ENCODE results near the gene HDGF. TPM values are rescaled to one million over a fixed set of nuclear protein-coding genes. Genes with fewer than 3 reads are reported as not detected.
A peak's percentile ranks its signal among the peaks of the same experiment; 100 is the strongest.

Gene HDGF
- total and polyA plus RNA-seq, 4 experiments from 2014 or later: 23.8 to 97.0 (median 71.3) TPM

DNA sequence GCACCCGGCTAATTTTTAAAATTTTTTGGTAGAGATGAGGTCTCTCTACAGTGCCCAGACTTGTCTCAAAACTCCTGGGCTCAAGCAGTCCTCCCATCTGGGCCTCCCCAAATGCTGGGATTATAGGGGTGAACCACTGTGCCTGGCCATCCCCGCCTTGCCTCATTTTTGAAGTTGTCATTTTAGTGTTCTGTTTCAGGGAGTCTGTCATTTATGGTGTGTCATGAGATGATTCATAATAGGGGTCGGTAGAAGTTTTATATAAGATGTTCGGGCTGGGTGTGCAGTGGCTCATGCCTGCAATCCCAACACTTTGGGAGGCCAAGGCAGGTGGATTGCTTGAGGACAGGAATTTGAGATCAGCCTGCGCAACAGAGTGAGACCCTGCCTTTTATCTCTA lies 24.3 kb upstream of the HDGF start:
- Histone ChIP-seq H3K36me3 (ENCODE audit: insufficient read depth, low read length) (peaks cover 17% of the 10 kb centered on the region), H3K4me1 (ENCODE audit: insufficient read depth, low read length) (peaks cover 47% of the 10 kb centered on the region), H3K27me3 (ENCODE audit: insufficient read depth, low read length) (no peaks in the 10 kb centered on the region), H3K9me3 (ENCODE audit: control insufficient read depth in 1 of 2, low read length in 2 of 2) (no peaks in the 10 kb centered on the region), H3K4me3 (ENCODE audit: low read length in 2 of 2) (no peak overlapping the region), H3K27ac (ENCODE audit: low read depth, low read length) (no peak overlapping the region)
- no peak for DNase-seq
- H3K27ac Mint-ChIP-seq: peak overlapping the region in 3 of 7 donors; percentile 5 to 38 (median 6)
- H3K9me3 Mint-ChIP-seq: no peaks in the 10 kb centered on the region
- H3K36me3 Mint-ChIP-seq: peaks cover 22 to 25% of the 10 kb centered on the region in 2 donors
- H3K27me3 Mint-ChIP-seq: no peaks in the 10 kb centered on the region
- H3K4me1 Mint-ChIP-seq: peaks cover 34 to 56% (median 48%) of the 10 kb centered on the region in 4 donors
- POLR2A ChIA-PET (ENCODE audit: partially characterized antibody): no interaction called here
- H3K4me3 Mint-ChIP-seq: peak overlapping the region in 2 of 8 donors; percentile 0 to 1
- CTCF ChIA-PET (ENCODE audit: partially characterized antibody): interaction anchor here (1.4 to 2.1 kb wide), 2 partner anchors 16 to 49 kb away, joined by 4 to 7 read pairs; no protein-coding TSS in a partner anchor
- intact Hi-C loops (cut with micrococcal nuclease): no loop called here

DNA sequence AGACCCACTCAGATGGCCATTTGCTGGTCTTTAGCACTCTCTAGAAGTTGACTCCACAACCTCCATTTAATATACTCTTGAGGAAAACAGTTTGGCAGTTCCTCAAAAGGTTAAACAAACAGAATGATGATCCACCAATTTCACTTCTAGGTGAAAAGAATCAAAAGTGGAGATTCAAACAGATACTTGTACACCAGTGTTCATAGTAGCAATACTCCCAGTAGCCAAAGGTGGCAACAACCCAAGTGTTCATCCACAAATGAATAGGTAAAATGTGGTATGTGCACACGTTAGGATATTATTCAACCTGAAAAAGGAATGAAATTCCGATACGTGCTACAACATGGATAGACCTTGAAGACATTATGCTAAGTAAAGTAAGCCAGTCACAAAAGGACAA lies 22.1 kb upstream of the HDGF start:
- no peak overlapping the region for H3K4me3 ChIP-seq (ENCODE audit: low read length in 2 of 2)
- peaks cover 64% of the 10 kb centered on the region for H3K4me1 ChIP-seq (ENCODE audit: insufficient read depth, low read length)
- no peaks in the 10 kb centered on the region for H3K9me3 Mint-ChIP-seq
- H3K27me3 Mint-ChIP-seq: no peaks in the 10 kb centered on the region
- H3K27ac ChIP-seq (ENCODE audit: low read depth, low read length): no peak overlapping the region
- intact Hi-C loops (cut with micrococcal nuclease): no loop called here
- no peak for DNase-seq
- CTCF ChIA-PET (ENCODE audit: partially characterized antibody): interaction anchor here (0.7 to 2.1 kb wide), 3 partner anchors 40 to 119 kb away, joined by 3 to 7 read pairs (median 3); no protein-coding TSS in a partner anchor
- no peaks in the 10 kb centered on the region for H3K9me3 ChIP-seq (ENCODE audit: control insufficient read depth in 1 of 2, low read length in 2 of 2)
- POLR2A ChIA-PET (ENCODE audit: partially characterized antibody): interaction anchor here (0.9 kb wide), 1 partner anchor 22 kb away, joined by 3 read pairs; the partner anchor contains the start of gene HDGF
- peak overlapping the region in 1 of 8 donors; percentile 50 for H3K4me3 Mint-ChIP-seq
- H3K27ac Mint-ChIP-seq: peak overlapping the region in 3 of 7 donors; percentile 46 to 91 (median 58)
- peaks cover 44 to 75% (median 65%) of the 10 kb centered on the region in 4 donors for H3K4me1 Mint-ChIP-seq
- H3K27me3 ChIP-seq (ENCODE audit: insufficient read depth, low read length): no peaks in the 10 kb centered on the region
- H3K36me3 Mint-ChIP-seq: peaks cover 32 to 38% of the 10 kb centered on the region in 2 donors
- H3K36me3 ChIP-seq (ENCODE audit: insufficient read depth, low read length): peaks cover 17% of the 10 kb centered on the region

DNA sequence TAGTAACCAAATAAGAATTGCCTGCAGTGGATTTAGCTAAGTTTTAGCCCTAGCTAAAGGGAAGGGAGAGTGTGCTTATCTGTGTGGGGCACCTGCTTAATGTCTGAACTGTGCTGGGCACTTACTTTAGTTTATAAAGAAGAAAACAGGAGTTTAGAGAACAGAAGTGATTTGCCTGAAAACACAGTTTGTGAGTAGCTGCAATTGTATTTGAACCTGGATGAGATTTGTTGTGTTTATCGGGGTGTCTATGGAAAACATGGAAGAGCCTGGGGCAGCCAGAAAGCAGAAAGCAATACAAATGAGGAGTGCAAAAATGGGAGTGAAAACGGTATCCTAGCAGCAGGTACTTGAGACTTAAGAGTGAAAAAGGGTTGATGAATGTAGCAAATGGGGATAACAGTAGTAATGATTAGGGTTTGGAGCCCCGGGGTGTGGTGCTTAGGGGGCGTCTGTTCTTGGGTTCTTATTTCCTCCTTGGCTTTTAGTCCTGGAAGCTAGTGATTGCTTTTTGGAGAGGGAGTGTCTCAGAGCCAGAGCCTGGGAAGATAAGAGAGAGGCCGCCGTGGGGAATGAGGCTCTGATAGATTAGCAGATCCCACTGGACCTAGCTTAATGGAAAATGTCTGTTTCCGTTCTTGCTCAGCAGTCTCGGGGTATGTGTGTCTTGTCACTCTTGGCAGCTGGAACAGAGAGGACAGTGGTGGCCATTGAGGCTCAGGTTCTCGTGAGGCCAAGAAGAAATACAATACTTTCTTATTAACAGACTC lies 21.4 kb upstream of the HDGF start:
- Mint-ChIP-seq H3K36me3 (peaks cover 32 to 38% of the 10 kb centered on the region in 2 donors), H3K27ac (peak overlapping the region in 5 of 7 donors; percentile 6 to 63 (median 31)), H3K4me1 (peaks cover 43 to 77% (median 65%) of the 10 kb centered on the region in 4 donors), H3K9me3 (no peaks in the 10 kb centered on the region), H3K4me3 (no peak overlapping the region), H3K27me3 (no peaks in the 10 kb centered on the region)
- no peaks in the 10 kb centered on the region for H3K9me3 ChIP-seq (ENCODE audit: control insufficient read depth in 1 of 2, low read length in 2 of 2)
- H3K4me3 ChIP-seq (ENCODE audit: low read length in 2 of 2): no peak overlapping the region
- DNase-seq: no peak
- CTCF ChIA-PET (ENCODE audit: partially characterized antibody): interaction anchor here (0.7 to 8.7 kb wide), 6 partner anchors 41 to 149 kb away, joined by 3 to 91 read pairs (median 4); partner anchors contain the start of genes ISG20L2, METTL25B and NTRK1
- peaks cover 71% of the 10 kb centered on the region for H3K4me1 ChIP-seq (ENCODE audit: insufficient read depth, low read length)
- peaks cover 17% of the 10 kb centered on the region for H3K36me3 ChIP-seq (ENCODE audit: insufficient read depth, low read length)
- no peak overlapping the region for H3K27ac ChIP-seq (ENCODE audit: low read depth, low read length)
- POLR2A ChIA-PET (ENCODE audit: partially characterized antibody): interaction anchor here (0.9 to 1.2 kb wide), 2 partner anchors 21 to 32 kb away, joined by 3 read pairs; partner anchors contain the start of genes HDGF and MRPL24
- H3K27me3 ChIP-seq (ENCODE audit: insufficient read depth, low read length): no peaks in the 10 kb centered on the region
- intact Hi-C loops (cut with micrococcal nuclease): no loop called here

DNA sequence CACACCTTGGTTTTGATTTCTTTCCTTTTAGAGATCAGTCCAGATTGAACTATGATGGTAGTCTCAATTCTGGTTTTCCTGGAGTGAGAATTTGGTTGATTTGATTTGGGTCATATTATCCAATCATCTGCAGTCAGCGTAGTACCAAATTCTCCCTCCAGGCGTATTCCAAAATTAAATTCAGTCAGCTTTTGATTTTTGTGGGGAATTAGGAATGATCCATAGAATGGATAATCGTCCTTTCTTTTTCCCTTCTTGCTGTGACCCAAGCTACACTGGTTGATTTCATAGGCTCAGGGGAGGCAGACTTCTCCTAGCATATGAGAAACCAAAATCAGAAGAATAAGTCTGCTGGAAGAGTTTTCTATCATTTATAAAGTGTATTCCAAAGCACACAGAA lies 20.7 kb upstream of the HDGF start:
- Mint-ChIP-seq H3K36me3 (peaks cover 32 to 36% of the 10 kb centered on the region in 2 donors), H3K27ac (peak overlapping the region in 2 of 7 donors; percentile 60 to 73), H3K4me1 (peaks cover 38 to 70% (median 59%) of the 10 kb centered on the region in 4 donors), H3K4me3 (no peak overlapping the region), H3K27me3 (no peaks in the 10 kb centered on the region), H3K9me3 (no peaks in the 10 kb centered on the region)
- H3K36me3 ChIP-seq (ENCODE audit: insufficient read depth, low read length): peaks cover 17% of the 10 kb centered on the region
- H3K27ac ChIP-seq (ENCODE audit: low read depth, low read length): no peak overlapping the region
- H3K9me3 ChIP-seq (ENCODE audit: control insufficient read depth in 1 of 2, low read length in 2 of 2): no peaks in the 10 kb centered on the region
- ChIA-PET CTCF (ENCODE audit: partially characterized antibody) (interaction anchor here (0.7 to 8.7 kb wide), 4 partner anchors 44 to 148 kb away, joined by 3 to 91 read pairs (median 6); partner anchors contain the start of genes ISG20L2, METTL25B and NTRK1), POLR2A (ENCODE audit: partially characterized antibody) (interaction anchor here (1.2 kb wide), 1 partner anchor 31 kb away, joined by 3 read pairs; the partner anchor contains the start of gene MRPL24)
- no peaks in the 10 kb centered on the region for H3K27me3 ChIP-seq (ENCODE audit: insufficient read depth, low read length)
- intact Hi-C loops (cut with micrococcal nuclease): no loop called here
- H3K4me1 ChIP-seq (ENCODE audit: insufficient read depth, low read length): peaks cover 66% of the 10 kb centered on the region
- no peak for DNase-seq
- H3K4me3 ChIP-seq (ENCODE audit: low read length in 2 of 2): no peak overlapping the region

DNA sequence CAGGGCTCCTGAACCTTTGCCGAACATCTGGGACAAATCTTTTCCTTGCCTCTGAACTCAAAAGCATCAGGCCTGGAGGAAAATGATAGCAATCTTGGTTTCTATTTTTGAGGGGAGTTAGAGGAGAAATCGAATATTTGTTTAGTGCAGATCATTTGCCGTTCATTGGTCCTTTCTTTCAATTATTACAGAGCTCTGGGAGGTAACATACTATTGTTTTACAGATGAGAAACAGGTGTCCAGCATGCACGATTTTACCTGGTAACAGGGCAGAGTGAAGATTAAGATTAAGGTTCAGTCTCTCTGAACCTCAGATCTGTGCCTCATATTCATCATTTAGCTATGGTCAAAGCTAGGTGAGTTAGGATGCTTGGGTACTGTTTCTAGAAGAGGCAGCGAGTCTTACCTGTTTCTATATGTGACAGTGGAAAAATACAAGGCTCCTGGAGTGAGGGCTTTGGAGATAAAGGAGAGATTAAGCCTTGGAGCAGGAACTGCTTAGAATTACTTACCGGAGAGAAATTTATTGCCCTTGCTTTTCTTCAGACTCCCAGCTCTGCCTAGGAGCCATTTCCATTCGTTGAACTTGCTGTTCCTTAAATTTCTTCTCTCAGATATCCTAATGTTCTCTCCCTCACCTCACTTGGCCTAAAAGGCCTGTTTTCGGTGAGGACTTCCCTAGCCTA lies 17.3 kb upstream of the HDGF start:
- Histone ChIP-seq H3K36me3 (ENCODE audit: insufficient read depth, low read length) (peaks cover 17% of the 10 kb centered on the region), H3K9me3 (ENCODE audit: control insufficient read depth in 1 of 2, low read length in 2 of 2) (no peaks in the 10 kb centered on the region), H3K4me1 (ENCODE audit: insufficient read depth, low read length) (peaks cover 62% of the 10 kb centered on the region), H3K27me3 (ENCODE audit: insufficient read depth, low read length) (no peaks in the 10 kb centered on the region), H3K4me3 (ENCODE audit: low read length in 2 of 2) (peak overlapping the region; percentile 98 to 99), H3K27ac (ENCODE audit: low read depth, low read length) (peak overlapping the region; percentile 98)
- no peak for DNase-seq
- CTCF ChIA-PET (ENCODE audit: partially characterized antibody): interaction anchor here (0.7 to 8.7 kb wide), 8 partner anchors 11 to 92 kb away, joined by 3 to 91 read pairs (median 3); partner anchors contain the start of genes ISG20L2, METTL25B, MRPL24 and NTRK1
- H3K9me3 Mint-ChIP-seq: no peaks in the 10 kb centered on the region
- intact Hi-C loops (cut with micrococcal nuclease): no loop called here
- H3K27ac Mint-ChIP-seq: no peak overlapping the region
- H3K4me3 Mint-ChIP-seq: peak overlapping the region in 1 of 8 donors; percentile 80
- no peaks in the 10 kb centered on the region for H3K27me3 Mint-ChIP-seq
- H3K4me1 Mint-ChIP-seq: peaks cover 36 to 54% (median 49%) of the 10 kb centered on the region in 4 donors
- POLR2A ChIA-PET (ENCODE audit: partially characterized antibody): interaction anchor here (1.3 to 4.7 kb wide), 4 partner anchors 17 to 41 kb away, joined by 6 to 158 read pairs (median 54); partner anchors contain the start of genes HDGF, ISG20L2, METTL25B and MRPL24
- peaks cover 26 to 30% of the 10 kb centered on the region in 2 donors for H3K36me3 Mint-ChIP-seq

DNA sequence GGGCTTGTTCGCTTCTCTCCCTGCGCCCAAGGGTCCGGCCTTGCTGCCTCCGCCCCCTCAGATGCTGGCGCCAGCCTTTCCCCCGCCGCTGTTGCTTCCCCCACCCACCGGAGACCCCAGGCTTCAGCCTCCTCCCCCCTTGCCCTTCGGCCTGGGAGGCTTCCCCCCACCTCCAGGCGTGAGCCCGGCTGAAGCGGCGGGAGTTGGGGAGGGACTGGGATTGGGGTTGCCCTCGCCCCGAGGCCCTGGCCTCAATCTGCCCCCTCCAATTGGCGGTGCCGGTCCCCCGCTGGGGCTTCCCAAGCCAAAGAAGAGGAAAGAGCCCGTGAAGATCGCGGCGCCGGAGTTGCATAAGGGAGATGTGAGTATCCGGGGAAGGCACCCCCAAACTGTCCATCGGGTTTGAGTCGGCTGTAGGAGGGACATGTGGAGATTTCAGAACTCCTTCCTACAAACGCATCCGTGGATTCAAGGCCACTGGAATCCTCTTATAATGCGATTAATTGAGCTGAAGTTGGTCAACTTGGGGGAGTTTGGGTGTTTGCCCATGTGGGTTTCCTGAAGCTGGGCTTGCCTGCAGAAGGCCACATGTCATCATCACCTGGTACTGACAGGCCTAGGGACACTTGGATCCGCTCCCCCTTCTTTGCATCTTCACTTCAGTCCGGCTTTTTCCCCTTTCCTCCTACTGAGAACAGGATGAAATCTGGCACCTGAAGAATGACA lies 16.6 kb upstream of the HDGF start:
- Histone ChIP-seq H3K4me1 (ENCODE audit: insufficient read depth, low read length) (peaks cover 55% of the 10 kb centered on the region), H3K9me3 (ENCODE audit: control insufficient read depth in 1 of 2, low read length in 2 of 2) (no peaks in the 10 kb centered on the region), H3K27ac (ENCODE audit: low read depth, low read length) (peak overlapping the region; percentile 98), H3K27me3 (ENCODE audit: insufficient read depth, low read length) (no peaks in the 10 kb centered on the region), H3K36me3 (ENCODE audit: insufficient read depth, low read length) (peaks cover 9% of the 10 kb centered on the region), H3K4me3 (ENCODE audit: low read length in 2 of 2) (peak overlapping the region; percentile 98 to 99)
- Mint-ChIP-seq H3K9me3 (no peaks in the 10 kb centered on the region), H3K4me1 (peaks cover 31 to 47% (median 42%) of the 10 kb centered on the region in 4 donors), H3K27me3 (no peaks in the 10 kb centered on the region), H3K4me3 (no peak overlapping the region), H3K27ac (no peak overlapping the region), H3K36me3 (peaks cover 20 to 26% of the 10 kb centered on the region in 2 donors)
- peak in 2 of 5 donors; percentile 28 to 75 for DNase-seq
- intact Hi-C loops (cut with micrococcal nuclease): loop anchor here (1.0 kb wide), 8 partner anchors 17 to 486 kb away; partner anchors contain the start of genes CCT3, HDGF, ISG20L2 and METTL25B
- ChIA-PET CTCF (ENCODE audit: partially characterized antibody) (interaction anchor here (0.7 to 8.7 kb wide), 11 partner anchors 10 to 92 kb away, joined by 3 to 91 read pairs (median 4); partner anchors contain the start of genes ISG20L2, METTL25B, MRPL24 and NTRK1), POLR2A (ENCODE audit: partially characterized antibody) (interaction anchor here (0.9 to 7.8 kb wide), 16 partner anchors 9 to 485 kb away, joined by 3 to 158 read pairs (median 6); partner anchors contain the start of genes HDGF, ISG20L2, MEF2D and METTL25B)

All from CD4-positive, alpha-beta memory T cell (primary cell).